Stimulated activated CD8-positive, alpha-beta memory T cell treated with anti-CD3 and anti-CD28 coated beads, Interleukin-4, amount 100 ng/mL, for 24 hours (primary cell): Measurements from ENCODE around the gene MRPL28.
"Not testable (repeated sequence)": the region's sequence is repeated elsewhere in the genome, so short reads cannot be mapped to it uniquely, and the experiment has no call there.

Experiments used
- DNase-seq: peaks from one replicate; pipeline ENCODE4 v3.0.0-alpha.2; 2020; ENCODE audit warnings: low read depth

Gene MRPL28

DNA sequence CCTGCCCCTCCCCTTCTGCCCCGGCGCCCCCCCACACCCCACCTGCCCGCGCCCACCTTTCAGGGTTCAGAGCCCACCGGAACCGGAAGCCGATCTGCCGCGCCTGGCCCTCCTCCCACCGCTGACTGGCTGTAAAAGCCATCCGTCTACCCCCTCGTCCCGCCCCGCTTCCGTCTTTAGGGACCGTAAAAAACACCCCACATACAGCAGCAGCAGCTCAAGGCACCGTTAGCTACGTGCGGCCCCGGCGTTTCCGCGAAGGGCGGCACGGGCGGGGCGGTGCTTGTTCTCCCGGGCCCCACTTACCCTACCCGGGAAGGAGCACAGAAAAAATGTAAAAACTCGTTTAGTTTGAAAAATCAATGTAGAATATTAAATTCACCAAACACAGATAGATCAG lies at the start of gene MRPL28:
TSS of gene MRPL28 (minus strand) at position 96 of the 400 bp plus-strand sequence. CDS start 320 bp downstream, outside the sequence.
- peak; percentile 90 for DNase-seq

DNA sequence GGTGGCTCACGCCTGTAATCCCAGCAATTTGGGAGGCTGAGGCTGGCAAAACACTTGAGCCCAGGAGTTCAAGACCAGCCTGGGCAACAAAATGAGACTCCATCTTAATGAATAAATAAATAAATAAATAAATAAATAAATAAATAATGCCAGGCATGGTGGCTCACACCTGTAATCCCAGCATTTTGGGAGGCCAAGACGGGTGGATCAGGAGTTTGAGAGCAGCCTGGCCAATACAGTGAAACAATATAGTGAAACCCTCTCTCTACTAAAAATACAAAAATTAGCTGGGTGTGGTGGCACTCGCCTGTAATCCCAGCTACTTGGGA lies 44.8 kb upstream of the MRPL28 start:
- DNase-seq, result not testable (repeated sequence)

DNA sequence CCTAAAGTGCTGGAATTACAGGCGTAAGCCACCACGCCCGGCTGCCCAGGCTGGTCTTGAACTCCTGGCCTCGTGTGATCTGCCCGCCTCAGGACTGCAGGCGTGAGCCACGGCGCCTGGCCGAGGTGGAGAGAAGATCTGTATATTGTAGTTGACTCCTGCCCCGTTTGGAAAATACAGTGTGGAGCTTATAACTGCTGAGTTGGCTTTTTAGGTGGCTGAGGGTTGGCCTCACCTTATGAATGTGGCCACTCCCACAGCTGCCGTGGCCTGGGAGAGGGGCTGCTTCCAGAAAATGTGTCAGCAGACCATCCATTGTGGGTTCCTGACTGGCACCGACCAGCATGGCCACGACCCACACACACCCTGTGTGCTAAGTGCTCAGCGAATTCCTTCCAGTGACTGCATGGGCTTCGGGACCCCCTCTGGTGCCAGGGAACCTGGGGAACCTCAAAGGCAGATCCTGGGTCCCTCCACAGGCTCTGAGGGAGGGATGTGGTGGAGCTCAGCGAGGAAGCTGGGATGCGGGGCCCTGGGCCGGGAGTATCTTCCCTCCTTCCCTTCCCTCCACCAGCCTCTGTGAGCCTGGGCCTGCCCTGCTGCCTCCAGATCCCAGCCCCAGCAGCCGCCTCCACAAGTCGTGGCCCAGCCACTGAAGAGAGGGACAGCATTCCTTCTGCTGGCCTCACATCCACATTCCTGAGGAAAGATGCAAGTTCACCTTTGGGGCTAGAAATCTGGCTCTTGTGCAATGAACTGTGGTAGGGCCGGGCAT lies 44.2 kb upstream of the MRPL28 start:
- no peak for DNase-seq

DNA sequence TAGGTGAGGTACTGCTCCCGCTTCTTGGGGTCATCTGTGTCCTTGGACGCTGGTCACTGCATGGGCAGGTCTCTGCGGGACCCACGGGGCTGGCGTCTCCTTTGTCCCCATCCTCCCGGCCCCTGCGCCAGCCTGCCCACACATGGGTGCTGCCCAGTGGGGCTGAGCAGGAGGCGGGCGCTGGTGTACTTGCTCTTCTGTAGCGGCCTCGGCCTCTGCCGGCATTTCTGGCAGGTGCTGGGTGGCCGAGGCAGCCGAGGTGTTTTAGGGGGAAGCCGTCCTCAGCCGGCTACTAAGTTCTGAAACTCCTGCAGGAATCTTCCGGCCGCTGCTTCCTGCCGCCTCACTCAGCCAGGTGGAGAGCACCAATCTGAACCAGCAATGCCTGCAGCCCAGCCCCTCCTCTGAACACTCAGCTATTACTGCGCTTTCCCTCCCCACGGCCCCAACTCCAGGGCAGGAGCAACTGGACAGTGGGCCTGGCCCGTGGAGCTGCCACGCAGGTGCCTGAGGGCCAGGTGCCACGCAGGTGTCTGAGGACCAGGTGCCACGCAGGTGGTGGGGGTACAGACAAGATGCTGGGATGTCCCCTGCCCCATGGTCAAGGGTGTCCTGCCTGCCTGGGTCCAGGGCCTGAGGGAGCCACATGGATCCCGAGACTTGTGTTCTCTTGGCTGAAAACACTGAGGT lies 41.4 kb upstream of the MRPL28 start:
- no peak for DNase-seq

DNA sequence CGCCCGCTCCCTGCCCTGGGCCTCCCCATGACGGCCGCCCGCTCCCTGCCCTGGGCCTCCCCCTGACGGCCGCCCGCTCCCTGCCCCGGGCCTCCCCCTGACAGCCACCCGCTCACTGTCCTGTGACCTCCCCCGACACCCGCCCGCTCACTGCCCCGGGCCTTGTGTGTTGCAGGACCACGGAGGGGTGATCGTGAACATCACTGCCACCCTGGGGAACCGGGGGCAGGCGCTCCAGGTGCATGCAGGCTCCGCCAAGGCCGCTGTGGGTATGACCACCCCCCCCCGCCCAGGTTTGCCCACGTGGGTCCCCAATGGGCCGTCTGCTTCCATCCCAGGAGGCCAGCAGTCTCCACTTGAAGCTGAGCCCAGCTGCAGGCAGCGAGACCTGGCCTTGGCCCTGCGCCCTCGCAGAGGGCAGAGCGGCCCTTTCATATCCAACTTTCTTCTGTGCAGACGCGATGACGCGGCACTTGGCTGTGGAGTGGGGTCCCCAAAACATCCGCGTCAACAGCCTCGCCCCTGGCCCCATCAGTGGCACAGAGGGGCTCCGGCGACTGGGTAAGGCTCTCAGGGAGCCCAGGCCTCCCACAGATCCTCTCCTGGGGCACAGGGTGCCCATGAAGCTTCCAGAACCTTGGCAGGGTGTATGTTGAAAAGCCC lies 40.3 kb upstream of the MRPL28 start:
- no peak for DNase-seq

DNA sequence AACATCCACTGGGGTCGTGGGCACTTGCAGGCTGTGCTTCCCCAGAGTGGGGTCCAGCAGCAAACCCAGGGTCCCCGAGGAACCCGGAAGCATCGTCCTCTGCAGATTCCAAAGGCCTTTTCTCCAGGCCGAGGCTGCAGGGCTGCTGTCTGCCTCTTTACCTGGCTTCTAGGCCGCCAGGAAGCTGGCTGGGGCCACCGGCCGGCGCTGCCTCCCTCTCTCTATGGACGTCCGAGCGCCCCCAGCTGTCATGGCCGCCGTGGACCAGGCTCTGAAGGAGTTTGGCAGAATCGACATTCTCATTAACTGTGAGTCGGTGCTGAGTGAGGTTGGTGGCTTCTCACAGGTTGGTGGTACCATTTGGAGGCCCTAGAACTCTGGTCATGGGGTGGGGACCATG lies 36.9 kb upstream of the MRPL28 start:
- DNase-seq, result no peak

DNA sequence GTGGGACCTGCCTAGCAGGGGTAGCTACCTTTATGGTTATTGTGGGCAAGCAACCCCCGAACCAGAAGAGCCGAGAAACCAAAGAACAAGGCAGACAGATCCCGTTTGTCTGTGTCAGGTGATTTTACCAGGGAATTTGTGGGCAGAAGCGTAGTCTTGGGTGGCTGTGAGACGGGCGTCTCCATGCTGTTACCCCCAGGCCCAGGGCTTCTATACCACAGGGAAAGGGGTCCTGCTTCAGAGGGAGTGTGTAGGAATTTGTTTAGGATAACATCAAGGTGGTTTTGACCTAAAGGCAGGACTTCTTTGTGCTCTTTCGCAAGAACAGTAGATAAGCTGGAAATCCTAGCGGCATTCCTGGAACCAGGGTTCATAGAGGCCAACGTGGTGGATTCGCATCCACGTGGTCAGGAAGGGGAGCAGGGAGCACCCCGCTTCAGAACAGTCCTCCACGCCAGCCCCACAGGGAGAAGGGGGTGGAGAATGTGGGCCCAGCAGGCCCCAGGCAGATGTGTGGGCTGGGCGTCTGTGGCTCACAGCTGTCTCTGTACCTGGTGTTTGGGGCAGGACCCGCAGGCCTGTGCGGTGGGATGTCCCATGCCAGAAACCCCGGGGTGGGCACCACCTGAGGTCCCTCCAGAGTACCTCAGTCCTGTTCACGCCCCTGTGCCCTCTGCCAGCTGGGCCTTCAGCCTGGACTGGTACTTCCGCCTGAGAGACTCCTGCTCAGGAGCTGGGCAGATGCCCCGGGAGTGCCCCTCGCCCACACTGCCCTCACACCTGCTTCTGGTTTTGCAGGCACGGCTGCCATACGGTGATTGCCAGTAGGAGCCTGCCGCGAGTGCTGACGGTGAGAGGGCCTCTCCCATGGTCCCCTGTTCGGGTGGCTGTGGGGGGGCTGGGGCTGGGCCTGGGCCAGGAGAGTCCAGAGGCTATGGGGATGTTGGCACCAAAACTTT lies 35.5 kb upstream of the MRPL28 start:
- DNase-seq, result no peak

DNA sequence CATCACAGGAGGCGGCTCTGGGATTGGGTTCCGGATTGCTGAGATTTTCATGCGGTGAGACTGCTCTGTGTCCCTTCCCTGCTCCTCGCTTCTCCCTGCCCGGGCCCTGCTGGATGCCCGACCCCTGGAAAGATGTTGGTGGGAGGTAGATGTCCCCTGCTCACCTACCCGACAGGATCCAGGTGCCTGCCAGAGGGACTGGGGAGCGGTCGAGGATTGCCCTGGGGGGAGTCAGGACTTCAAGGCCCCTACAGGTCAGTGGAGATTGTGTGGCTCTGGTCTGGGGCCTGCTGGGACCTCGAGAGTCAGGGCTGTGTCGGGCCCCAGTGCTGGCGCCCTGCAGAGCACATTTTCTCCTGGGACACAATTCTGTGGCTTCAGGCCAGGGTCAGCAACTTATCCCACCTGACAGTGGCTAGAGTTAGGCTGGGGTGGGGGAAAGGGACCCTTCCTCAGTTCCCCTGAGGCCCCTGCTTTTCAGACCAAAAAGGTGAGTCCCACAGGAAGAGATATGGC lies 34.7 kb upstream of the MRPL28 start:
- no peak for DNase-seq

DNA sequence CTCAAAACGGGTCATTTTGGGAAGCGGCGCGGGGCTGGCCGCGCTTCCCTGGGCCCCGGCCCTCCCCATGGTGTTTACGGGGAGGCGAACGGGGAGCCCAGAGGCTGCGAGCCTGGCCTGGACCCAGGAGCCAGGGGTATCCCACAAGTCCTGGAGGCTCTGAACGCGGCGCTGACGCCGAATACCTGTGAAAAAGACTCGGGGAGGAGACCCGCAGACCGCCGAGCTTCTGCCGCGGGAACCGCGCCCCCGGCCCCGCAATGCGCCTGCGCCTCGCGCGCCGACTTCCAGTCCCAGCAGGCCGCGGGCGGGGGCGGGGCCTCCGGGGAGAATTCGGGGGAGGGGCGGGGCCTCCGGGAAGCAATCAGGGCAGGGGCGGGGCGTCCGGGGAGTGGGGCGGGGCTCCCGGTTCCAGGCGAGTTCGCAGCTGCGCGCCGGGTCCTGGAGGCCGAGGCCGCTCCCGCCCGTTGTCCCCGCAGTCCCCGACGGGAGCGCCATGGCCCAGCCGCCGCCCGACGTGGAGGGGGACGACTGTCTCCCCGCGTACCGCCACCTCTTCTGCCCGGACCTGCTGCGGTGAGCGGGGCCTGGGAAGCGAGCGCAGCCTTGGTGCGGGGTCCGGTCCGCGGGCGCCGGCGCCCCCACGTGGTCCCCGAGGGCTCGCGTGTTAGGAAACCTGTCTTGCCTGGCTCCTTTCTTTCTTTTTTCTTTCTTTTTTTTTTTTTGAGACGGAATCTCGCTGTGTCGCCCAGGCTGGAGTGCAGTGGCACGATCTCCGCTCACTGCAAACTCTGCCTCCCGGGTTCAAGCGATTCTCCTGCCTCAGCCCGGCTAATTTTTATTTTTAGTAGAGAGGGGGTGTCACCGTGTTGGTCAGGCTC lies 31.4 kb upstream of the MRPL28 start, which contains the start of gene DECR2:
TSS of gene DECR2 (plus strand) at position 418 of the 881 bp plus-strand sequence. CDS start at position 497, 79 bp downstream.
- DNase-seq, result peak; percentile 99

DNA sequence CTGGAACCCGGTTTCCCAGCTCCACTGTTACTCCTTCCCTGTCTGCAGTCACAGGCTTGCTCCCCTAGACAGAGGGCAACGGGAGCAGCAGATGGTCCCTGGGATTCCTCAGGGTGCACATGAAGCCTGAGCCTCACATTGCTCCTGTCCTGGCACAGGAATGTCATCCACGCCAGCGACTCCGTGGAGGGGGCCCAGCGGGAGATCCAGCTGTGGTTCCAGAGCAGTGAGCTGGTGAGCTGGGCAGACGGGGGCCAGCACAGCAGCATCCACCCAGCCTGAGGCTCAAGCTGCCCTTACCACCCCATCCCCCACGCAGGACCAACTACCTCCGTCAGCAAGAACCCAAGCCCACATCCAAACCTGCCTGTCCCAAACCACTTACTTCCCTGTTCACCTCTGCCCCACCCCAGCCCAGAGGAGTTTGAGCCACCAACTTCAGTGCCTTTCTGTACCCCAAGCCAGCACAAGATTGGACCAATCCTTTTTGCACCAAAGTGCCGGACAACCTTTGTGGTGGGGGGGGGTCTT lies 29.8 kb upstream of the MRPL28 start:
- no peak for DNase-seq

DNA sequence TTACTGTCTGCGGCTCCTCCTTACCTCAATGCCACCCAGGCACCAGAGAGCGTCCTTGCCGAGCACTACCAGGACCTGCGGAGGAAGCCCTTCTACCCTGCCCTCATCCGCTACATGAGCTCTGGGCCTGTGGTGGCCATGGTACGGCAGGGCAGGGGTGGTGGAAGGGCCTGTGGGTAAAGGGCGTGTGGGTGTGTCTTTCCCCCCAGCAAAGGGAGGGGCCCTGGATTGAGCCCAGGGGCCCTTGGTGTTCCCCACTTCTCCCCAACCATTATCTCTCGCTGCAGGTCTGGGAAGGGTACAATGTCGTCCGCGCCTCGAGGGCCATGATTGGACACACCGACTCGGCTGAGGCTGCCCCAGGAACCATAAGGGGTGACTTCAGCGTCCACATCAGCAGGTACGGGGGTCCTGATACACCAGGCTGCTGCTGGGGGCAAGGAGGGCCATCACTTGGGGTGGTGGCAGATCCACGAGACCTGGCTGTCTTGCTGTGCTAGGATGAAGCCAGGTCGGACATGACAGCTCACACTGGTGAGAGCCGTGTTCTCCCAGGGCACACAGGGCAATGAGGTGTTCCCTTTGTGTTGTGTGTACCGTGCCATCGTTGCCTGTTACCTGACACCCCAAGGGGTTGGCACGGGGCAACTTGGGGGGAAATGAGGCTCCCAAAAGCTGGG lies 29.1 kb upstream of the MRPL28 start:
- DNase-seq, result no peak

DNA sequence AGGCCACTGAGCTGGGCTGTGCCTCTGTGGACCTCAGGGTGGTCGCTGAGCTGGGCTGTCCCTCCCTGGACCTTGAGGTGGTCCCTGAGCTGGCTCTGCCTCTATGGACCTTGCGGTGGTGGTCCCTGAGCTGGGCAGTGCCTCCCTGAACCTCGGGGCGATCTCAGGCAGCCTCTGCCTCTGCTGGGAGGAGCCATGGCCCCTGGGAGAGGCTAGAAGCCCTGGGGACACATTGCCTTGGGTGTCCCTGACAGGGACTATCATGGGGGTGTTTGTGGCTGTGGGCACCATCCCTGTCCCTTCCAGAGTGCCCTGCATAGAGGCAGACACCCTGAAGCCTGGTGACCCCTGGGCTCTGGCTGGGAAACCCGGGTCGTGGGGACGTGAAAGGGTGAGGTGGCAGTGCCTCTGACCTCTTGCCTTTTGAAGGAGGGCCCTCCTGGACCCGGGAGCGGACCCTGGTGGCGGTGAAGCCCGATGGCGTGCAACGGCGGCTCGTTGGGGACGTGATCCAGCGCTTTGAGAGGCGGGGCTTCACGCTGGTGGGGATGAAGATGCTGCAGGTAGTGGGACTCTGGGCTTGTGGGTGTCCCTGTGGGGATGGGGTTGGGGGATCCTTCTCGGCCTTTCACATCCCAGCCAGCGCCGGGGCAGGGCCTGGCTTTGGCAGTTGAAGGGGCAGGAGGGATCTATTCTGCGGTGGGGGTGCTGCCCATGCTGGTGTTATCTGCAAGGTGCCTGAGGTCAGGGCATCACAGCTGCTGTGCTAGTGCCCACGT lies 28.4 kb upstream of the MRPL28 start:
- no peak for DNase-seq

DNA sequence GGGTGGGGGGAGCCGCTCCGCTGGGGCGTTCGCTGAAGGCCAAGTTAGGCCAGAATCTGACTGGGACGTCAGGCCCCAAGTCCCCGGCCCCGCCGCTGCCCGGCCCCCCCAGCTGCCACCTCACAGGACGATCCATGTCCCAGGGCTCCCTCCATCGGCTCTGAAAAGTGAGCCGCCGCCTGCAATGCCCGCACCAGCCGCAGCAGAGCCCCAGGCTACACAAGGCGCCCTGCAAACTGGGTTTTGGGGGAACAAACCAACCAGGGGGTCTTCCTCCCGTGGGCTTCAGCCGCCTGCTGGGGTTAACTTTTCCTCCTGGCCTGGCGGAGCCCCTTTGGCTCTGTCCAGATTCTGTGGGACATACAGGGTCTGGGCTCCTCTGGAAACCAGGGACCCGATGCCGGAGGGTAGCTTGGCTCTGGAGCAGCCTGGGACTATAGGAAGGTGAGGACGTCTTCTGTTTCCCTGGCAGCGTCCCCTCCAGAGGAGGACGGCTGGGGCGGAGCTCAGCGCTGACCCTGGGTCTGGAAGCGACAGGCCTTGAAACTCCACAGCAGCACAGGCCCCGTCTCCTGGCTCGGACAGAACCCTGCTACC lies 27.5 kb upstream of the MRPL28 start:
- no peak for DNase-seq

DNA sequence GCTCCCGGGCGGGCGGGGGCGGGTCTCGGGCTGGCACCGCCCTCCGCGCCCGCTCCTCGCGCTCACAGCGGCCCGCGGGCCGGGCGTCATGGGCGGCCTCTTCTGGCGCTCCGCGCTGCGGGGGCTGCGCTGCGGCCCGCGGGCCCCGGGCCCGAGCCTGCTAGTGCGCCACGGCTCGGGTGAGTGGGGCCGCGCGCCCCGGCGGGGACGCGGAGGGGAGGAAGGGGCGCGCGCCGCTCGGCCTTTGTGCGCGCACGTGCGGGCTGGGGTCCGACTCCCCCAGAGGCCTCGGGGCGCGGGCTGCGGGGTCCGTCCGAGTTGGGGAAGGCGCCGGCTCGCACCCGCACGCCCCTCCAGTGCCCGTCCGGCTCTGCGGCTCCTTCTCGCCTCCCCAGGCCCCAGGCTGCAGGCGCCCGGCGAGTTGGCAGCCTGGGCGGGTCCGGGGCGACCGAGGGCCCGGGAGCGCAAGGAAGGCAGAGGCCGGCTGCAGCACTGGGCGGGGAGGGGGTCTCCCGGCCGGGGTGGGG lies 26.9 kb upstream of the MRPL28 start, which contains the start of gene NME4:
TSS of gene NME4 (plus strand) at position 65 of the 527 bp plus-strand sequence. CDS start at position 89, 24 bp downstream.
- no peak for DNase-seq

DNA sequence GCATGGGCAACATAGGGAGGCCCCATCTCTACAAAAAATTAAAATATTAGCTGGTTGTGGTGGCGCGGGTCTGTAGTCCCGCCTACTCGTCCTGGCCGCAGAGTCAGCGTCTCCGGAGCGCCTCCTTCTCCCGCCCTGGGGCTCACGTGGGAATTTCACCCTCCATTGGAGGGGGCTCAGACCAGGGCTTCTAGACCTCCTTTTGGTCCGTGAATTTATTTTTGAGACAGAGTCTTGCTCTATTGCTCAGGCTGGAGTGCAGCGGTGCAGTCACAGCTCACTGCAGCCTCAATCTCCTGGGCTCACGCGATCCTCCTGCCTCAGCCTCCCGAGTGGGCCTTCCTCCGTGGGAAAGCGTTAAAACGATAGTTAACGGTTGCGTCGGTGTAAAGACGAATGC lies 26.3 kb upstream of the MRPL28 start:
- no peak for DNase-seq

DNA sequence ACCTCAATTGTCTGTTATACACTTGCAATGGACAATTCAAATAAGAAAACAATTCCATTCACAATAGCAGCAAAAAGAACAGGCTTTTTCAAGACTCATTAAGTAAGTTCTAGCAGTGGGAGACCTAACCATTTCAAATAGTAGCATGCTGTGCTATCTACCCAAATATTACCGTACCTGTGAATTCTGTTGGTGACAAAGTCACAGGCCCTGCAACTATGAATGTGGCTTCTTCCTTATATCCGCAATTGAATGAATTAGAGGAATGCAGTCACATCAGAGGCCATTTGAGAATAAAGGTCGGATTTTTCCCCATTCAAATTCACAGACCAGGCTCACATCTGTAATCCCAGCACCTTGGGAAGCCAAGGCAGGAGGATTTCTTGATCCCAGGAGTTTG lies 25.9 kb upstream of the MRPL28 start:
- DNase-seq, result no peak

DNA sequence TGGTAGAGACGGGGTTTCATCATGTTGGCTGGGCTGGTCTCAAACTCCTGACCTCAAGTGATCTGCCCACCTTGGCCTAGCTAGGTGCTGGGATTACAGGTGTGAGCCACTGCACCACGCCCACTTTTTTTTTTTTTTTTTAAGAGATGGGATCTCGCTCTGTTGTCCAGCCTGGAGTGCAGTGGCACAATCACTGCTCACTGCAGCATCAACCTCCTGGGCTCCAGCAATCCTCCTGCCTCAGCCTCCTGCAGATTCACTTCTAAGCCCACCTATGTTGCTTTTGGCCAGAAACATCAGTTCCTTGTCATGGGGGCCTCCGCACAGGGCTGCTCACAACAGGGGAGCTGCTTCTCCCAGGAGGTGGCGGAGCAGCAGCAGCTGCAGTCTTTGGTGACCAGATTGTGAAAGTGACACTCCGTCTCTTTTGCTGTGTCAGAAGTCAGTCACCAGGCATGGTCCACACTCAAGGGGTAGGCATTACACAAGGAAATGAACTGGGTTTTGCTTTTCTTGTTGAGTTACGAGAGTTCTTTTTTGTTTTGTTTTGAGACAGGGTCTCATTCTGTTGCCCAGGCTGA lies 22.2 kb upstream of the MRPL28 start:
- DNase-seq, result no peak

DNA sequence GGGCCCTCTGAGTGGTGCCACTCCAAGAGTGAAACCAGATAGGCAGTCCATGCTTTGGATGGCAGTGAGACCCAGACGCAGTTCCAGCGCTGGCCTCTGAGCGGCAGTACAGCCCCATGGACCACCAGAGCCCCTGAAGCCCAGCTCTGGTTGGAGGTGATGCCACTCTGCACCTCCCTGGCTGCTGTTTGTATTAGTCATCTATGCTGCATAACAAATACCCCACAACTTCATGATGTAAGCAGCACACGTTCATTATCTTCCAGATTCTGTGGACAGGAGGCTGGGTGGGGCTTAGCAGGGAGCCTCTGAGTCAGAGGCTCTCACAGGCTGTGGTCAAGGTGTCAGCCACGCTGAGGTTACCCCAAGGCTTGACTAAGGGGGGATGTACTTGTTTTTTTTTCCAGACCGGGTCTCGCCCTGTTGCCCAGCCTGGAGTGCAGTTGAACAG lies 21.6 kb upstream of the MRPL28 start:
- DNase-seq, result peak; percentile 84
